Stomach (tissue), 9 donors: ENCODE results near the gene FZD8. TPM values are rescaled to one million over a fixed set of nuclear protein-coding genes. Genes with fewer than 3 reads are reported as not detected.

ENCODE experiments used
- DNase-seq, 2 donors: peaks; one replicate each; pipeline versions ENCODE4 v3.0.0 to v3.0.0-alpha.2; 2013 to 2019
- H3K27ac ChIP-seq, 5 donors: fragments of 200-600 bp in 4 of 5; sonication (generic) in 4 of 5; one replicate each; pipeline ENCODE4 v1.5.1; 2013 to 2019; ENCODE audit warnings: mild to moderate bottlenecking in 1 of 5, moderate library complexity in 1 of 5
- H3K27me3 ChIP-seq, 3 donors: fragments of 200-600 bp; sonication (generic); one replicate each; pipeline ENCODE4 v1.5.1; 2017 to 2019; ENCODE audit warnings: mixed run types in 1 of 3
- H3K36me3 ChIP-seq, 4 donors: fragments of 200-600 bp; sonication (generic); 1 replicate in 3 of 4; 2 replicates in 1 of 4; pipeline ENCODE4 v1.5.1; 2016 to 2019
- H3K4me1 ChIP-seq, 4 donors: fragments of 200-600 bp; sonication (generic); one replicate each; pipeline ENCODE4 v1.5.1; 2016 to 2019
- H3K4me3 ChIP-seq, 4 donors: fragments of 200-600 bp; sonication (generic) in 3 of 4; one replicate each; pipeline ENCODE4 v1.5.1; 2016 to 2019; ENCODE audit warnings: mild to moderate bottlenecking in 1 of 4
- H3K9me3 ChIP-seq, 4 donors: fragments of 200-600 bp; sonication (generic); one replicate each; pipeline ENCODE4 v1.5.1; 2016 to 2019
- CTCF ChIP-seq, 7 experiments: fragments of 450-650 bp in 4 of 7; fragments of 200-600 bp in 3 of 7; sonication (generic) in 3 of 7; IDR thresholded peaks; one replicate each; pipeline ENCODE4 v1.5.1; 2016 to 2019; ENCODE audit warnings: antibody characterized with exemption in 7 of 7, control low read depth in 2 of 7, mild to moderate bottlenecking in 1 of 7
- EP300 ChIP-seq: sonication (generic); formaldehyde crosslinking; IDR thresholded peaks from one replicate; pipeline ENCODE4 v1.6.1; 2017; ENCODE audit warnings: antibody characterized with exemption
- POLR2A ChIP-seq, 4 donors: fragments of 450-650 bp; IDR thresholded peaks; one replicate each; pipeline ENCODE4 v1.6.1; 2016; ENCODE audit warnings: antibody characterized with exemption in 4 of 4, control low read depth in 2 of 4, mild to moderate bottlenecking in 1 of 4, moderate library complexity in 1 of 4
- POLR2AphosphoS5 ChIP-seq, 3 donors: sonication (generic); formaldehyde crosslinking; IDR thresholded peaks; one replicate each; pipeline ENCODE4 v1.6.1; 2016; ENCODE audit warnings: antibody characterized with exemption in 3 of 3
- WGBS, 5 donors: extraction: QIAGEN DNeasy Blood & Tissue Kit in 3 of 5; methylation state at CpG; one replicate each; pipeline versions ENCODE4 v1.1.5 to v1.1.7; 2013 to 2018; 5-methylcytosine and 5-hydroxymethylcytosine counted together
- intact Hi-C: fragments of 100-400 bp; cut with DNase I; formaldehyde crosslinking; loops from one replicate; pipeline ENCODE4 v1.15.1; 2023; ENCODE audit warnings: low total_unique reads
- polyA plus RNA-seq, 3 donors: library from polyadenylated mRNA; stranded (reverse); fragments of 200-250 nt; gene quantifications; one replicate each; pipeline ENCODE4 v1.2.3, GENCODE V29; 2013
- total RNA-seq, 5 donors: library from RNA; depleted of rRNA; stranded (reverse); fragments of >200 nt; gene quantifications; one replicate each; pipeline versions ENCODE4 v1.1.0 to v1.2.3, GENCODE V29; 2014 to 2016
- donor health status: healthy with polysubstance abuse.
- donor health status: Bipolar disorder and iron deficiency.
- donor health status: healthy.

Gene FZD8
- total and polyA plus RNA-seq, 8 donors: 0.92 to 17.7 (median 7.1) TPM

GRCh38 chr10:35633006-35633980 is 8.8 kb downstream of the FZD8 start:
- no peak for DNase-seq
- WGBS, 5 donors: 57 to 66% (median 61%) methylated on average over 12 of the region's 12 CpGs
- Histone ChIP-seq H3K27ac (no peak overlapping the region), H3K4me3 (no peak overlapping the region), H3K4me1 (peaks cover 0 to 30% (median 17%) of the 10 kb centered on the region in 4 donors), H3K9me3 (no peaks in the 10 kb centered on the region), H3K36me3 (no peaks in the 10 kb centered on the region), H3K27me3 (peaks cover 0 to 8% (median 0%) of the 10 kb centered on the region in 3 donors)
- intact Hi-C loops: loop anchor here (5.0 kb wide), 1 partner anchor 1249 kb away; no protein-coding TSS in a partner anchor
- no peak for TF ChIP-seq POLR2A (IDR thresholded peaks at IDR 0.05)
- TF ChIP-seq EP300: no peak
- no peak for TF ChIP-seq CTCF (IDR thresholded peaks at IDR 0.05)
- no peak for TF ChIP-seq POLR2AphosphoS5 (IDR thresholded peaks at IDR 0.05)

GRCh38 chr10:35632027-35632426 is 10.1 kb downstream of the FZD8 start:
- TF ChIP-seq EP300 (no peak), POLR2AphosphoS5 (IDR thresholded peaks at IDR 0.05) (no peak), CTCF (IDR thresholded peaks at IDR 0.05) (no peak), POLR2A (IDR thresholded peaks at IDR 0.05) (no peak)
- Histone ChIP-seq H3K36me3 (no peaks in the 10 kb centered on the region), H3K27ac (no peak overlapping the region), H3K4me3 (no peak overlapping the region), H3K27me3 (no peaks in the 10 kb centered on the region), H3K4me1 (peaks cover 0 to 17% (median 11%) of the 10 kb centered on the region in 4 donors), H3K9me3 (no peaks in the 10 kb centered on the region)
- intact Hi-C loops: loop anchor here (5.0 kb wide), 1 partner anchor 1250 kb away; no protein-coding TSS in a partner anchor
- no peak for DNase-seq

GRCh38 chr10:35631404-35631803 is 10.7 kb downstream of the FZD8 start:
- Histone ChIP-seq H3K27ac (no peak overlapping the region), H3K36me3 (no peaks in the 10 kb centered on the region), H3K4me1 (peaks cover 0 to 12% (median 9%) of the 10 kb centered on the region in 4 donors), H3K9me3 (no peaks in the 10 kb centered on the region), H3K27me3 (no peaks in the 10 kb centered on the region), H3K4me3 (no peak overlapping the region)
- intact Hi-C loops: loop anchor here (5.0 kb wide), 1 partner anchor 1251 kb away; no protein-coding TSS in a partner anchor
- 71 to 92% (median 87%) methylated on average over 1 of the region's 1 CpG for WGBS, 5 donors
- no peak for TF ChIP-seq POLR2A (IDR thresholded peaks at IDR 0.05)
- no peak for TF ChIP-seq EP300
- no peak for TF ChIP-seq POLR2AphosphoS5 (IDR thresholded peaks at IDR 0.05)
- TF ChIP-seq CTCF (IDR thresholded peaks at IDR 0.05): no peak
- no peak for DNase-seq

GRCh38 chr10:35626971-35627507 is 15.1 kb downstream of the FZD8 start:
- H3K27me3 ChIP-seq: peaks cover 0 to 12% (median 0%) of the 10 kb centered on the region in 3 donors
- intact Hi-C loops: no loop called here
- no peak overlapping the region for H3K27ac ChIP-seq
- WGBS, 5 donors: 76 to 82% (median 80%) methylated on average over 6 of the region's 6 CpGs
- H3K9me3 ChIP-seq: no peaks in the 10 kb centered on the region
- TF ChIP-seq CTCF (IDR thresholded peaks at IDR 0.05) (no peak), POLR2A (IDR thresholded peaks at IDR 0.05) (no peak), POLR2AphosphoS5 (IDR thresholded peaks at IDR 0.05) (no peak), EP300 (no peak)
- DNase-seq: no peak
- H3K4me1 ChIP-seq: no peaks in the 10 kb centered on the region
- no peaks in the 10 kb centered on the region for H3K36me3 ChIP-seq
- H3K4me3 ChIP-seq: no peak overlapping the region
